GM19099 (cell line): Measurements from ENCODE around the gene AGAP3.

Experiments used
- POLR2A ChIP-seq: IDR thresholded peaks from 3 replicates; pipeline ENCODE4 v1.6.1; 2011; ENCODE audit warnings: low read depth; ENCODE audit not compliant: insufficient read length; ENCODE audit errors: extremely low read depth

Gene AGAP3

GRCh38 chr7:151087245-151088018 is 1.2 kb downstream of the AGAP3 start:
- TF ChIP-seq POLR2A: peak; percentile 51

DNA sequence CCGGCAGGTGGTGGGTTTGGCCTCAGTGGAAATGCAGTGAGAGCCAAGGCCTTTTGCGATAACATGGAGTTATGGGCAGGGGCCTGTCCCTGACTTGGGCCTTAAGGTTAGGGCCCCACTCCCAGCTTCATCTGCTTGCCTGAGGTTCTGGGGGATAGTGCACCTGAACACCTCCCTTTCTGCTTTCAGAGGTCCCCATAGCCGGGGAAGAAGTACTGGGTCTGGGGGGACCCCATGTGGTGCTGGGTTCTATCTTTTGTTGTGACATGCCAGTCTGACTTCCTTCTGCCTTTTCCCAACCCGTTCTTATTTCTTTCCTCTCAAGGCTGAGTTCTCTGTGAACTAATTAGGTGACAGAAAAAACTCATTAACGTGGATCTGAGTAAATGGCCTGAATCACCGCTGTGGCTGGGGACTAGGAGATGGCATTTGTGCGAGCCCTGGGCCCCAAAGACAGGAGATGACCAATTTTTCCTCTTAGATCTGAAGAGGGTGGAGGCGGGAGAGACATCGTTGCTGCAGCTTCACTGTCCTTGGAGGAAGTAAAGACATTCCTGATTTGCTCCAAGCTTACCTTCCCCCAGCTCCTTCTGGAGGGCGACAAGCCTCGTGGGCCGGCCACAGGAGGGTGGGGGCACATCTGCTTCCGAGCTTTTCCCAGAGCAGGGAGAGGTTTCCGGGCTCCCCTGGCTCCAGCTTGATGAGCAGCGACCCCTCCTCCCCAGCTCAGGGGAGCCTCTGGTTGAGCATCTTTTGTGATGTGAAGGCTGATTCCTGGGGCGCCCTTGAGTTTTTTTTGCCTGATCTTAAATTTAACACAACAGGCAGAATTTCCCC is 2.0 kb downstream of the AGAP3 start:
- TF ChIP-seq POLR2A: no peak

GRCh38 chr7:151088856-151089699 is 2.8 kb downstream of the AGAP3 start:
- no peak for TF ChIP-seq POLR2A

DNA sequence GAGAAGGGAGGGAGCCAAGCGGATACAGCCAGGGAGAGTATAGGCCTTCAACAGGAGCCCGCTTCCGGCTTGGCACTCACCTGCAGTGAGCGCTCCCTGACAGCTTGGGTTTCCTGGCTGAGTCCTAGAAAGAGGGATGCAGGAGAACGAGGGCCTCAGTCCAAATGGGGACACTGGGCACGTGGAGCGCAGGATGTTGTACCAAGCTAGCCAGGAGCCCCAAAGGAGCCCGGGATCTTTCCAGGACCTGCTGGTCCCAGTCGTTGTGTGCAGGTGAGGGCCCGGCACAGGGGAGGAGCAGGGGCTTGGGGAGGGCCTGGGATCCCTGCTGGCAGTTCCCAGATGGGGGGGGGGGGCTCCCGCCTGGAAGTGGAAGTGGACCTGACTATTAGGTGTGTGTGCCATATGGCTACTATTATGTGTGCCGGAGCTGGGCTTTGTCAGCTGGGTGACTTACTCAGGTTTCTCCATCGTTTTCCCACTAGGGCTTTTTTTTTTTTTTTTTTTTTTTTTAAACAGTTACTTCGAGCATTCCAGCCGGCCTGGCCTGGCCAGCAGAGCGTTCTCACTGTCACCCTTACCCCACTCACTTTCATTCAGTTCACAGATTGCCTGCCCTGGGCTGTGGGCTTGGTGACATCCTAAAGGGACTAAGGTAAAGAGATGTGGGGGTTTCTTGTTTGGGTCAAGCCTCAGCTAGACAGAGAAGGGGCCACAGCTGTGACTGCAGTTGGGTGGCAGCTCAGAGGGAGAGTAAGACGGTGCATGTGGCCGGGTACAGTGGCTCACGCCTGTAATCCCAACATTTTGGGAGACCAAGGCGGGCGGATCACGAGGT is 3.8 kb downstream of the AGAP3 start:
- no peak for TF ChIP-seq POLR2A

DNA sequence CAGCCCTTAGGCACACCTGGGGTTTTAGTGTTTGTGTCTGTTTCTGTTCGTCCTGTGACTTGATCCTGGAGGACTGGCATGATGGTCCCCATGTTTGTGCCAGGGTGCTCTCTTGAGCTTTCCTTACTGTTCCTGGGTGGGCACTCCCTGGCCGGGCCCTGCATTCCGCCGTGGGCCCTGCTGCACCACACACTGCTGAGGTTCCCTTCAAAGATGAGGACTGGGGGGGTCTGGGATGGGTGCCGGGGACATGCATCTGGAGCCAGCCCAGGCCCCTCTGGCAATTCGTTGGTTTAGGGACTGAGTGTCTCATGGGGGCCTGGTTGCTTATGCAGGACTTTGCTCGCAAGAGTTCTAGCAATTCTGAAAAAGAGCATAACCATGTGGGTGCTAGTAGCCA is 4.7 kb downstream of the AGAP3 start:
- no peak for TF ChIP-seq POLR2A

GRCh38 chr7:151091431-151091830 is 5.2 kb downstream of the AGAP3 start:
- TF ChIP-seq POLR2A: no peak

DNA sequence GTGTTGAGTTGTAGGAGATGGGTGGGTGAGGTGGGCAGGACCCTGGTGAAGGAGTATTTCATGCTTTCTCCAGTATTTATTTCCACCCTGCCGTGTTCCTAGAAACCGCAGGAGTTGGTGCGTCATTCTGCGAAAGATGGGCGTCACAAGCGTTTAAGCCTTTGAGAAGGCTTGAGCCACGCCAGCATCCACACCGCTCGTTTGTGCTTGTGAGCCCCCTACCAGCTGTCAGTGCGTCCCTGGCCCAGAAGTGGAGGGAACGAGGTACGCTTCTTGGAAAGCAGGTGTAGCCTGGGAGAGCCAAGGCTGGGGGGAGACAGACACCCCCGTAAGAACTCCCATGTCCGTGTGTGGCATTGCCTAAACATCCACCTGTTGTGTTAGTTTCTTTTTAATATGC is 5.7 kb downstream of the AGAP3 start:
- no peak for TF ChIP-seq POLR2A

- TF ChIP-seq POLR2A: no peak
These were observed 7.5 kb downstream of the AGAP3 start for GRCh38 chr7:151093748-151094147.

GRCh38 chr7:151094675-151095074 is 8.4 kb downstream of the AGAP3 start:
- no peak for TF ChIP-seq POLR2A

DNA sequence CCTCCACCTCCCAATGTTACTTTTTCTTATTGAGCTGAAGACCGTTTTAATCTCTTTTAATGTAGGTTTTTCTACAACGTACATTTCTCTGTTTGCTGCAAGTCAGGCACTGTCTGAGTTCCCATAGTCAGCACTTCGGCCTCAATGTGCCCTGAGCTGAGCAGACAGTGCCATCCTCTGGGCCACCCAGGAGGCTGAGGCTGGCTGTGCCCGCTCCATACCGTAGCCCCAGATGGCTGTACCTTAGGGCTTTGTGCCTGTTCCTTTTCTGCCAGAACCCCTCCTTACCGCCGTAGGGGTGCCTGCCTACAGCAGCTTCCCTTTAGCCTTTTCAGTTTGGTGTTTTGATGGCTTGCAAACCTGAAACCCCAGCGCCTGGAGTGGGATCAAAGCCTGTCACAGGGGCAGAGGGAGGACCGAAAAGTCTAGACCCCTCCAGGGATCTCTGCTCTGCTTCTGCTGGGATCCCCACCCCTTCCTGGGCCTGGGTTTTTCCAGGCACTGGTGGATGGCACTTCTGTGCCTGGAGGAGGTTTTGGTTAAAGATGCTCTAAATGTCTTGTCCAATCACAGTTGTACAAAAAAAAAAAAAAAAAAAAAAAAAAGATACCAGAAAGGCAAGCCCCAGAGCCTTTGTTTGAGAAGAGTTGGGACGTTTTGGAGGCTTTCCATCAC is 9.0 kb downstream of the AGAP3 start:
- TF ChIP-seq POLR2A: no peak

DNA sequence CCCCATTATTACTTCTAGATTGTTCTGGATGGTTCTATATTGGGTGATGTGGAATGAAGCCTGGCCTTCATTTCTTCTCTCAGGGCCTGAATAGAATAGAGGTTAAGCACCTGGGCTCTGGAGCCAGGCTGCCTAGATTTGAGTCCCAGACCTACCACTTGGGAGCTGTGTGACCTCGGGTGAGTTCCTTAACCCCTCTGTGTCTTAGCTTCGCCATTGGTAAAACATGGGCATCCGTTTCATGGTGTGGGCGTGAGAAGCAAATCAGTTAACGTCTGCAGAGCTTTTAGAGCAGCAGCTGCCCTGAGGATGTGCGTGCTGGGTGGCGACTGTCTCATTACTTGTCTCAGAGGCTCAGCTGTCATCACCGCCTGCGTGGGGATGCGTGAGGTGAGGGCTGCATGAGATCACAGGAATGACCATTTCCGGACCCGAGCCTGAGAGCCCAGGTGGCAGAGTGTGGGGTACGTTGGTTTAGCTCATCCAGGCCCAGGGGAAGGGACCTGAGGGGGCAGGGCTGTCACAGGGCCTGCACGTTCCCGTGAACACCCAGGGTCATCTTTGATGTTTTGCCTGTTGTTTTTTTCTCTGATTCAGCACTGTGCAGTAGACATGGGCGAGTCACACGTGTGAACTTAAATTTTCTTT is 9.7 kb downstream of the AGAP3 start:
- no peak for TF ChIP-seq POLR2A

DNA sequence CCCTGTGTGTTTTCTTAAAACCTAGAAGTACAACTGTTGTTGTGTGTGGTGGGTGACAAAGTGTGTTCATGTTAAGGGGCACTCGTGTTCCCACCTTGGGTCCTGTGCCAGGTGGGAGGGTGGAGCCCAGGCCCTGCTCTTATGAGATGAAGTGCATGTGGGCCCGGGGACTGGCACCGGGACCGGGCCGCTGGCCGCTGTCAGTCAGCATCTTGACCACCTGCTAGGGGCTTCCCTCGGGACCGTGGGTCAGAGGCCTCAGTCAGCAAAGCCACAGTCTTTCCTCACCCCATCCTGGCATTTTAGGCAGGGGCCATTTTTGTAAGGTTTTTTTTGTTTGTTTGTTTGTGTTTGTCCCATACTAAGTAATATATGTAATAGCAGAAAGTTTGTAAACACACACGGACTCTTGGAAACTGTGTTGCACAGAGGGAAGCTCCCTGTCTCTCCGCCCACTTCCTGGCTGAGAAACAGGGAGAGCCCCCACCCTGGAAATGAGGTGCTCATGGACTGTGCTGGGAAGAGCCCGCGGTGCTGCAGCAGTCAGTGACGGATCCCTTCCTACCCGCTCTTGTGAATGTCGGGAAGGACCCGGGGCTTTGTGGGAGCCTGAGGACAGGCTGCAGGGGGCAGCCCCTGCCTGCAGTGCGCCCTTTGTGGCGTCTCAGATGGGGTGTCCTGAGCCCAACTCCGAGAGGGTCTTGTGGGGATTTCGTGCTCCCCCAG is 13.4 kb downstream of the AGAP3 start:
- no peak for TF ChIP-seq POLR2A

GRCh38 chr7:151100921-151101320 is 14.6 kb downstream of the AGAP3 start:
- TF ChIP-seq POLR2A: no peak
